Right atrium auricular region (tissue), 2 donors: ENCODE results near the gene TMED4. TPM values are rescaled to one million over a fixed set of nuclear protein-coding genes. Genes with fewer than 3 reads are reported as not detected.
"Not testable (repeated sequence)": the region's sequence is repeated elsewhere in the genome, so short reads cannot be mapped to it uniquely, and the experiment has no call there.

Experiments
- DNase-seq: peaks from one replicate; pipeline ENCODE4 v3.0.0-alpha.2; 2019; ENCODE audit warnings: low spot score
- H3K27ac ChIP-seq, 2 donors: fragments of 200-600 bp; sonication (generic); 1 replicate in 1 of 2; 2 replicates in 1 of 2; pipeline ENCODE4 v1.5.1; 2016 to 2019
- H3K27me3 ChIP-seq, 2 donors: fragments of 200-600 bp; sonication (generic); one replicate each; pipeline versions ENCODE4 v1.5.1 to v1.6.0; 2017 to 2019
- H3K36me3 ChIP-seq: fragments of 200-600 bp; sonication (generic); one replicate; pipeline ENCODE4 v1.5.1; 2016
- H3K4me1 ChIP-seq, 2 donors: fragments of 200-600 bp; sonication (generic); one replicate each; pipeline versions ENCODE4 v1.5.1 to v1.6.0; 2017 to 2019
- H3K4me3 ChIP-seq, 2 donors: fragments of 200-600 bp; sonication (generic); 1 replicate in 1 of 2; 2 replicates in 1 of 2; pipeline ENCODE4 v1.5.1; 2017 to 2019; ENCODE audit warnings: mild to moderate bottlenecking in 1 of 2, moderate library complexity in 1 of 2
- H3K9me3 ChIP-seq, 2 donors: fragments of 200-600 bp; sonication (generic); one replicate each; pipeline ENCODE4 v1.5.1; 2019
- total RNA-seq, 2 donors: library from RNA; depleted of rRNA; stranded (reverse); fragments of >200 nt; gene quantifications; one replicate each; pipeline ENCODE4 v1.1.0, GENCODE V29; 2016
- TF ChIP-seq, protein P1 (sequence below), 2 donors: fragments of 200-600 bp; sonication (generic); IDR thresholded peaks; one replicate each; pipeline ENCODE4 v1.5.1; 2019; ENCODE audit warnings: antibody characterized with exemption in 2 of 2

Gene TMED4
- total RNA-seq, 2 donors from 2014 or later = 113 to 120 TPM

DNA sequence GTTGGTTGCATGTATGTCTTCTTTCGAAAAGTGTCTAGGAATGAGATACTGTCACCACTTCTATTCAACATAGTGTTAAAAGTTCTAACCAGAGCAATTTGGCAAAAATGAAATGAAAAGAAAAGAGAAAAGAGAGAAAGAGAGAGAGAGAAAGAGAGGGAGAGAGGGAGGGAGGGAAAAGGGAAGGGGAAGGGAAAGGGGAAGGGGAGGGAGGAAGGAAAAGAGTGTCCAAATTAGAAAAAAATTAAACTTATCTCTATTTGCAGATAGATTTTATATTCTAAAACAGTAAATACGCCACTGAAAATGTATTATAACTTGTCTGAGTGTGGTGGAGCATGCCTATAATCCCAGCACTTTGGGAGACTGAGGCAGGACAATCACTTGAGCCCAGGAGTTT is 24.5 kb downstream of the TMED4 start:
- TF ChIP-seq, protein P1, sequence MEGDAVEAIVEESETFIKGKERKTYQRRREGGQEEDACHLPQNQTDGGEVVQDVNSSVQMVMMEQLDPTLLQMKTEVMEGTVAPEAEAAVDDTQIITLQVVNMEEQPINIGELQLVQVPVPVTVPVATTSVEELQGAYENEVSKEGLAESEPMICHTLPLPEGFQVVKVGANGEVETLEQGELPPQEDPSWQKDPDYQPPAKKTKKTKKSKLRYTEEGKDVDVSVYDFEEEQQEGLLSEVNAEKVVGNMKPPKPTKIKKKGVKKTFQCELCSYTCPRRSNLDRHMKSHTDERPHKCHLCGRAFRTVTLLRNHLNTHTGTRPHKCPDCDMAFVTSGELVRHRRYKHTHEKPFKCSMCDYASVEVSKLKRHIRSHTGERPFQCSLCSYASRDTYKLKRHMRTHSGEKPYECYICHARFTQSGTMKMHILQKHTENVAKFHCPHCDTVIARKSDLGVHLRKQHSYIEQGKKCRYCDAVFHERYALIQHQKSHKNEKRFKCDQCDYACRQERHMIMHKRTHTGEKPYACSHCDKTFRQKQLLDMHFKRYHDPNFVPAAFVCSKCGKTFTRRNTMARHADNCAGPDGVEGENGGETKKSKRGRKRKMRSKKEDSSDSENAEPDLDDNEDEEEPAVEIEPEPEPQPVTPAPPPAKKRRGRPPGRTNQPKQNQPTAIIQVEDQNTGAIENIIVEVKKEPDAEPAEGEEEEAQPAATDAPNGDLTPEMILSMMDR (IDR thresholded peaks at IDR 0.05) = no peak
- Histone ChIP-seq H3K9me3 (no peaks in the 10 kb centered on the region), H3K36me3 (no peaks in the 10 kb centered on the region), H3K27ac (no peak overlapping the region), H3K4me3 (no peak overlapping the region), H3K4me1 (no peaks in the 10 kb centered on the region), H3K27me3 (no peaks in the 10 kb centered on the region)
- no peak for DNase-seq

DNA sequence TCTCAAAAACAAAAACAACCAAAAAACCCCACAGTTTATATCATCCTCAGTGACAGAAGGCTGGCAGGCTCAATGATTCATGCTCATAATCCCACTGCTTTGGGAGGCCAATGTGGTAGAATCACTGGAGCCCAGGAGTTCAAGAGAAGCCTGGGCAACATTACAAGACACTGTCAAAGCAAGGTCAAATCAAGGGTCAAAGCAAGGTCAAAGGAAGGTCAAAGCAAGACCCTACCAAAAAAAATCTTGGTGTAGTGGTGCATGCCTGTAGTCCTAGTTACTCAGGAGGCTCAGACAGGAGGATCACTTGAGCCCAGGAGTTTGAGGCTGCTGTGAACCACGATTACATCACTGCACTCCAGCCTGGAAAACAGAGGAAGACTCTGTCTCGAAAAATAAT is 26.7 kb downstream of the TMED4 start:
- Histone ChIP-seq H3K4me1 (no peaks in the 10 kb centered on the region), H3K27ac (no peak overlapping the region), H3K4me3 (no peak overlapping the region), H3K9me3 (no peaks in the 10 kb centered on the region), H3K27me3 (no peaks in the 10 kb centered on the region), H3K36me3 (no peaks in the 10 kb centered on the region)
- TF ChIP-seq, protein P1 (IDR thresholded peaks at IDR 0.05) = no peak
- no peak for DNase-seq

DNA sequence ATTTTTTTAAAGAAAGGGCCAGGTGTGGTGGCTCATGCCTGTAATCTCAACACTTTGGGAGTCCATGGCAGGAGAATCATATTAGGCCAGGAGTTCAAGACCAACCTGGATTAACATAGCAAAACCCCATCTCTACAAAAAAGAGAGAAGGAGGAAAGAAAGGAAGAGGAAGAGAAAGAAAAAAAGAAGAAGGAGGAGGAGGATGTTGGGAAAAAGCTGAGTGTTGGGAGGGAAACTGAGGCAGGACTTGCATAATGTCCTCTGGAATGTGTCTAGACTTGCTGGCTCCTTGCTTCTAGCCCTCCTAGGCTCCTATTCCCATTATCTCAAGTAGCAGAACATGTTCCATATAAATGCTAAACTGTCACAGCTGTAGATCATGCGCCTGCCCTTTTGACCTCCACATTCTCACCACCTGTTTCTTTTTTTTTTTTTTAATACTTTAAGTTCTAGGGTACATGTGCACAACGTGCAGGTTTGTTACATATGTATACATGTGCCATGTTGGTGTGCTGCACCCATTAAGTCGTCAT is 29.5 kb downstream of the TMED4 start:
- not testable (repeated sequence) for DNase-seq, H3K36me3 ChIP-seq, H3K9me3 ChIP-seq

DNA sequence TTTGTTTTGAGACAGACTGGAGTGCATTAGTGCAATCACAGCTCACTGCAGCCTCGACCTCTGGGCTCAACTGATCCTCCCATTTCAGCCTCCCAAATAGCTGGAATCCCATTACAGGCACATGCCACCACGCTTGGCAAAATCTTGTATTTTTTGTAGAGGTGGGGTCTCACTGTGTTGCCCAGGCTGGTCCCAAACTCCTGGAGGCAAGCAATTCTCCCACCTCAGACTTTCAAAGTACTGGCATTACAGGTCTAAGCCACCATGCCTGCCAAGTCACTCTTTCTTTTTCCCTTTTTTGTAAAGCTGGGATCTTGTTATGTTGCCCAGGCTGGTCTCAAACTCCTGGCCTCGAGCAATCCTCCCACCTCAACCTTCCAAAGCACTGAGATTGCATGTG is 32.6 kb downstream of the TMED4 start:
- DNase-seq = no peak
- Histone ChIP-seq H3K4me1 (no peaks in the 10 kb centered on the region), H3K4me3 (no peak overlapping the region), H3K27me3 (no peaks in the 10 kb centered on the region), H3K9me3 (no peaks in the 10 kb centered on the region), H3K36me3 (no peaks in the 10 kb centered on the region), H3K27ac (no peak overlapping the region)
- TF ChIP-seq, protein P1 (IDR thresholded peaks at IDR 0.05) = no peak

More for the DNA sequence above, 29.5 kb downstream of the TMED4 start:
- H3K4me3 ChIP-seq, H3K4me1 ChIP-seq, H3K27me3 ChIP-seq, H3K27ac ChIP-seq: not testable (repeated sequence)

DNA sequence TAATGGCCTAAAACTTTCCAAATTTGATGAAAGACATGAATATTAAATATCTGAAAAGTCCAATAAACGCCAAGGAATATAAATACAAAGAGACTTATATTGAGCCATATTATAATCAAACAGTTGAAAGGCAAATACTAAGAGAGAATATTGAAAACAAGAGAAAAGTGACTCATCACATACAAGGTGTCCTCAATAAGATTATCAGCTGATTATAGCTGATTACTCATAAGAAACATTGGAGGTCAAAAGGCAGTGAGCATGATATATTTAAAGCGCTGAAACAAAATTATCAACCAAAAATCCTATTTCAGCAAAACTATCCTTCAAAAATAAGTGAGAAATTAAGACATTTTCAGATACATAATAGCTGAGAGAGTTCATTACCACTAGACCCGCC is 33.1 kb downstream of the TMED4 start:
- Histone ChIP-seq H3K27me3 (no peaks in the 10 kb centered on the region), H3K36me3 (no peaks in the 10 kb centered on the region), H3K27ac (no peak overlapping the region), H3K4me3 (no peak overlapping the region), H3K4me1 (no peaks in the 10 kb centered on the region), H3K9me3 (no peaks in the 10 kb centered on the region)
- TF ChIP-seq, protein P1 (IDR thresholded peaks at IDR 0.05) = no peak
- DNase-seq = no peak

DNA sequence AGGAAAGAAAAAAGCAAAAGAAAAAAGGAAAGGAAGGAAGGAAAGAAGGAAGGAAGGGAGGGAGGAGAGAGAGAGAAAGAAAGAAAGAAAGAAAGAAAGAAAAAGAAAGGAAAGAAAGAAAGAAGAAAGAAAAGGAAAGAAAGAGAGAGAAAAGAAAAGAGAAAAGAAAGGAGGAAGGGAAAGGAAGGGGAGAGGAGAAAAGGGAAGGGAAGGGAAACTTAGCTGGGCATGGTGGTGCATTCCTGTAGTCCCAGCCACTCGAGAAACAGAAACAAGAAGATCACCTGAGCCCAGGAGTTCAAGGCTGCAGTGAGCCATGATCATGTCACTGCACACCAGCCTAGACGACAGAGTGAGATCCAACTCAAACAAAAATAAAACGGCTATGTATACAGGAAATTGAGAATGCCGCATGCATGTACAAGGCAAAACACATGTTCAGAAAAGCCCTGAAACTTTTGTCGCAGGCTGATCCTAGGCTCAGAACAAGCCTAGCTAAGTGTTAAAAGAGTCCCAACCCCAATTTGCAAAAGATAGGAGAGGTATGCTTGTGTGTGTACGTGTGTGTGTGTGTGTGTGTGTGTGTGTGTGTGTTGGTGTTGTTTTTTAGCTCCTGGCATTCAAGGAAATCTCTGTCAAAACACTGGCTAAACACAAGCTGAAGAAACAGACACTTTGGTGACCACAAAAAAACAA is 34.3 kb downstream of the TMED4 start:
- Histone ChIP-seq H3K4me1 (no peaks in the 10 kb centered on the region), H3K9me3 (no peaks in the 10 kb centered on the region), H3K36me3 (no peaks in the 10 kb centered on the region), H3K4me3 (no peak overlapping the region), H3K27me3 (no peaks in the 10 kb centered on the region), H3K27ac (no peak overlapping the region)
- TF ChIP-seq, protein P1 (IDR thresholded peaks at IDR 0.05) = no peak
- no peak for DNase-seq
